AG20443 (cell line): ENCODE results near the gene BIK.

ENCODE experiments used
- DNase-seq: peaks from one replicate; pipeline ENCODE4 v3.0.0; 2012; ENCODE audit warnings: low spot score, mixed read lengths

The BIK gene

GRCh38 chr22:43162412-43163150 lies 52.0 kb downstream of the BIK start:
- DNase-seq = no peak

GRCh38 chr22:43163241-43163795 lies 52.8 kb downstream of the BIK start:
- DNase-seq = no peak

DNA sequence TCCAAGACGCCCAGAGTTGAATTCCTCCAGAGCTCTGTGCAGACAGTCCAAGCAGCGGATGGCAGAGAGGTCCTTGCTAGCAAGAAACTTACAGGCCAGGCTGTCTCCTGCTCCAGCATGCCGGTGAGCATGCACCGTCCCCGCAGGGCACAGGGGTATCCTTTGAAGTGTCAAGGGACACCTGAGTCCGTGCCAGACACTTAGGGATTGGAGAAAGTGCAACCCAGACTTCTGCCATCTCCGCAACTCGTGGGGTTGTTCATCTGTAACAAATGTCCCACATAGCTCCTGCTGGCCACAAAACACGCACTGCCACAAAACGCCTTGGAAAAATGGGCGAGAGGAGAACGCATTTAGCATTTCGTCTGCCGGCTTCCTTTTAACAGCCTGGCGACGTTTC lies 54.1 kb downstream of the BIK start:
- no peak for DNase-seq

DNA sequence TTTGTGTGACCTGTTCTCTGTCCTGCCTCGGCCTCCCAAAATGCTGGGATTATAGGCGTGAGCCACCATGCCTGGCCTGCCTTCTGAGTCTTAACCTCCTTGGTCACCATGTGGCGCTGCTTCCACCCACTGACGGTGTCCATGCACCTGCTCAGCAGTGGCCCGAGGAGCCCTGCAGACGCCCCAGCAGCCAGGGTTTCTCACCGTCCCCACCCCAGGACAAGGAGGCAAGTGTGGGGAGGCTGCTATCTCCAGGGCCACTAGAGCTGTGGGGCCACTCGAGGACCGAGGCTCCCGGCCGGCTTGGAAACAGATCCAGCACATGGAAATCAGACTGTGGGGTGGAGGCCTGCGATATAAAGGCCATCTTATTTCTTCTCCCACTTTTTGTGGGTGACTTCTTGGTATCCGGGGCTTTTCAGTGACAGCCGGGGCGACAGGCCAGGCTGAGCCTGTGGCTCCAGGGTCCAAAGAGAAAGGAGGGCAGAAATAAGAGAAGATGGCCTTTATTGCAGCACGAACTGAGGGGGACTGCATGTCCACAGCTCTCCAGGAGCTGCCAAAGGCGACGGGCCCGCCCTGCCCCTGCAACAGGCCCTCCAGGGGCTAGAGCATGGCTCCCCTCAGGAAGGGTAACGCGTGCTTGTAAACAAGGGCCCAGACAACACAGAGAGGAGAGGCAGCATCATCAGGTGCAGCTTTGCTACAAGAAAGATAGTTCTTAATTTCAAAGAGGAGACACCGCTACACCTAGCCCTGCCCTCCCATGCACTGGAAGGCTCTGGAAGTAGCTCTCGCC lies 55.8 kb downstream of the BIK start:
- no peak for DNase-seq

- no peak for DNase-seq
Observed at GRCh38 chr22:43167001-43167589, 56.5 kb downstream of the BIK start.

DNA sequence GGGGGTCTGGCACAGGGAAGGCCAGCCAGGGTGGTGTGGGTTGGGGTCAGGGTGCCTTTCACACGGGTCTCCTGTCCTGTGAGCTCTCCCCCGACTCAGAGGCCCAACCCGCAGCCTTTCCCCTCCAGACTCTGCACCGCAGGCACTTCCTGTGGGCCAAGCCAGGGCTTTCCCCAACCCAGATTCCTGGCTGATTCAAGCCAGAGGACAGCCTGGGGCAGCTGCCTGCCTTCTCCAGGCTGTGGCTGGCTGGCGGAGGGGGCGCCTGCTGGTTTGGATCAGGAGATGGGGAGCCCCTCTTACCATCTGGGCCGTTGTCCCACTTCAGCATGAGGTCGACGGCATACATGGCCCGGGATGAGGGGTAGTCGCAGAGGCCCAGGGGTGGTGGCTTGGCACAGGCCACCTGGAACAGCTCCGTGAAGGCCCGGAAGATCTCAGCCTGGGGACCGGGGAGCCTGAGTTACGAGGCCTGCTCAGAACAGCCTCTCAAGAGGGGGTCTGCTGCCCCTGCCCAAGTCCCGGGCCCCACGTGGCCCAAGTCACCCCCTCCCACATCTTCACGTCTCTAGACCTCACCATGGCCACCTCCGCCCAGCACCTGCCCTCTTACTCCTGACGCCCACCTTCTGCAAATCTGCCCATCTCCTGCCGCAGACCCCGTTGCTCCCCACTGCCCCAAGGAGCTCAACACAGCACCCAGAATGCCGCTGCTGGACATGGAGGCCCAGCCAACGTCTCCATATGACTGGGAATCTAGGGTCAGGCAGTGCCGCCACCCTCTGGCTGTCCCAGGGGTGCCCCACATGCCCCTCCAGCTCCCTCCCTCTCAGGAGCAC lies 58.1 kb downstream of the BIK start:
- peak; percentile 93 for DNase-seq

DNA sequence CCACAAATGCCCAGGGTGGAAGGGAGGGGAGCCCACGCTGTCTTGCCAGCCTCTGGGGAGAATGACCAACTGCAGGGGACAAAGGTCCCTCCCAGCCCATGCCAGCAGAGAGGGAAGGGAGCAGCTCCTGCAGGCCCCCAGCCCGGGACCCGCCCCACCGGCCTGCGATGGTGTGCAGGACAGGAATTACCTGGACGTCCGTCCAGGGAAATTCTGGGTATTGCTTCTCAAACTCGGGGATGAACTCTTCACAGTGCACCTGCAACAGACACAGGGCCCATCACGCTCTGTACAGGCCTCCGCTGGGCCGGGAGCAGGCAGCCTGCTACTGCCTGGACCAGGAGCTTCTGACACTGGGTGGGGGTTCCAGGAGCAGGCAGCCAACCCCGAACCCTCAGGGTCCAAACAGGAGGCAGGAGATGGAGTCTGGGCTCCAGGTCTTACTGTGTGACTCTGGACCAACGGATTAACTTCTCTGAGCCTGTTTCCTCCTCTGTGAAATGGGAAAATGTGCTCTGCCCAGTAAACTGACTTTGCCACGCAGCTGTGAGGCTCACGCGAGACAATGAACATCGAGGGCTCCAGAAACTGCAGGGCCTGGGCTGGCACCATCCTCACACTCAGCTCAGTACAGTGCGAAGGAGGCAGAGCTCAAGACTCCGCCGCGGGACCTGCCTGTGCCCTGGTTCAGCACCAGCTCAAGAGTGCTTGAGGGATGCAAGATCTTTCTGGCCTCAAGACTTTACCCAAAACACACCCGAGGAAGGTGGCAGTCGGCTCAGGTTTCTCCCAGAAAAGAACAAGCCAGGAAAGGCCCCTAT lies 59.0 kb downstream of the BIK start:
- no peak for DNase-seq

GRCh38 chr22:43170131-43170480 lies 59.6 kb downstream of the BIK start:
- DNase-seq = no peak

- no peak for DNase-seq
Observed at GRCh38 chr22:43171019-43171491, 60.5 kb downstream of the BIK start.

DNA sequence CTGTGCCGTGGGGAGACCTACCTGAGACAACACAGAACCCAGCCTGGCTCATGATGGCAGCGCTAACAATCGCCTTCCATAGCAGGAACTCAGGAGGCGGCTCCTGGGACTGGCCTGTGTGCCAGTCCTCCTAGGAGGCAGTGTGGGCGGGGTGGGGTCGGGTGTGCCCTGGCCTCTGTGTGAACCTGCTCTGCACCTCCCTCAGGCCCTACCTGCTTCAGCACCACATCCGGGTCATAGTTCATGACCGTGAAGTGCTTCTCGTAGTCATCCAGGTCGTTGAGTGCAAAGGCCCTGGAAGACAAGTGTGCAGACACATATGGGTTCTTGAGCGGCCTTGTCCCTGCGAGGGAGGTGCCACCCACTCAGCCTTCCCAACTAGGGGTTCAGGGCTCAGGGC lies 61.1 kb downstream of the BIK start:
- no peak for DNase-seq

DNA sequence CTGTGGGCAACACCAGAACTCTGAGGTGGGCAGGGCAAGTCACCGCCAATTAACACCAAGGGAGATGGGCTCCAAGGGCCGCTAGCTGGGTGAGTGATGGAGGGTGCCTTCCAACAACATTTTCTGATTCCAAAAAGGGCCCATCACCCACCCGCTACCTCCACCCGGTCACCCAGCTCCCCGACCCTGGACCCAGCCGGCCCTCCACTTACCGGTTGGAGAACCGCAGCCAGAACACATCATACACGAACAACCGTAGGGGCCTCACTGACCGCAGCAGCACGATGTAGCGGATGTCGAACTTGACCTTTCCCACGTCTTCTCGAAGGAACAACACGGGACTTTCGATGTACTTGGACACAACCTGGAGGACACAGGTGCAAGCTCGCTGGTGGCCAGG lies 61.6 kb downstream of the BIK start:
- no peak for DNase-seq

GRCh38 chr22:43173566-43173965 lies 63.0 kb downstream of the BIK start:
- DNase-seq = no peak

- no peak for DNase-seq
Observed at GRCh38 chr22:43173976-43174720, 63.6 kb downstream of the BIK start.

DNA sequence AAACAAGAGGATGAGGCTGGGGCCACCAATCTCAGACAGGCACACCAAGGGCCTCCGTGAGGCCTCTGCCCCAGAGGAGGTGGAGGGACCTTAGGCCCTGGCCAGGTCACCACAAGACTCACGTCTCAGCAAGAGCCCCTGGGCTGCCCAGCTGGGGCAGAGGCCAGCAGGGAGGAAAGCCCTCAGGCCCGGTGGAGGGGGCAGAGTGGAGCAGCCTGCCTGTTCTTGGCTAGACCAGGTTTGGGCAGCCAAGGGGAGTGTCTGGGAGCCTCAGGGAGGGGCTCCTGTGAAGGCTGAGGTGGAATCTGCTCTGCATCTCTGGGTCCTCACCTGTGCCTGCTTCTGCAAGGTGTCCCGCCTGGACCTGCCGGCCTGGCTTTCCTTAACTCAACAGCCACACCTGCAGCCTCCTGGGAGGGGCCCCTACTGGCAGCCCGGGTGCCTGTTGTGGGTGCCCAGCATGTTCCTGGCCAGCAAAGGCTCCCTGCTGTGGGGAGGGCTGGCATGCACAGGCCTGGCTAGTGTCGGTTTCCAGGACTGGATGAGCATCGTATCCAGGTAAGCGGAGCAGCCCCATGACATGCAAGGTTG lies 64.5 kb downstream of the BIK start:
- no peak for DNase-seq

DNA sequence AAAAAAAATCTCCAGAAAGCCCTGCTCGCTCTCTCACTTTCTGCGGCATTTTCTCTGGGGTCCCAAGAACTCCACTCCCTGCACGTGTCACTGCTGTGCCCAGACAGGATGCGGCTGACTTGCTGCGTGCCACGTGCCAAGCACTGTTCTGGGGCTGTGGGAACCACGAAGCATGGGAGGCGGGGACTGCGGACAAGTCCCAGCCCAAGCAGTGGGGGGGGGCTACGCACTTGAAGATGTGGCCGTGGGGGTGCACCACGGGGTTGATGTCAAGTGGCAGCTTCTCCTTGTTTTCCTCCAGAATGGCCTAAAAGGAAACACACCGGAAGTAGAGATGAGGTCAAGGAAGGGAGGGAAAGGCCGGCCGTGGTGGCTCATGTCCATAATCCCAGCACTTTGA lies 65.5 kb downstream of the BIK start:
- DNase-seq = no peak

- no peak for DNase-seq
Observed at GRCh38 chr22:43177479-43177878, 66.9 kb downstream of the BIK start.
